ENCODE results near the gene LAMB3. TPM values are rescaled to one million over a fixed set of nuclear protein-coding genes. Genes with fewer than 3 reads are reported as not detected.

LAMB3 gene
- total and polyA plus RNA-seq, 4 donors, result 14.6 to 121 (median 68.6) TPM

DNA sequence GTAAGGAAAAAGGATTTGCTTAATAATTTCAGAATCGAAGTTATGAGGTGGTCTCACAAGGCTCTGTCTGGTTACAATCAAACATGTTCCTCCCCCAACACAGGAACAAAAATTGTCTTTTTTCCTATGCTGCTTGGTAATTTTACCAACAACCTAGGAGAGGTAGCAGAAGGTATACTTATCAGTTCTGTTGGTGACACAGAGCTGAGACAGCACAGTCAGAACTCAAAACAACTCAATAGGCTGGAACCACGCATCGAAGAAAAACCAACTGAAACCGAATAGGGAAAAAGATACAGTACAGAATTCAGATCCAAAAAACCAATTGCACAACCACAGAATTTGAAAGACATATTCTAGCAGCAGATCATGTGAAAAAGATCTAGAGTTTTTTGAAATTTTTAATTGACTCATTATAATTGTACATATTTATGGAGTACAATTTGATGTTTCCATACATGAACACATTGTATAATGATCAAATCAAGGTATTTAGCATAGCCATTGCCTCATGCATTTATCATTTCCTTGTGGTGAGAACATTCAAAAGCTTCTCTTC is 26.8 kb upstream of the LAMB3 start:
- Histone ChIP-seq H3K27me3 (ENCODE audit: control insufficient read depth in 3 of 3, insufficient read depth in 3 of 3, low read length in 2 of 3) (no peaks in the 10 kb centered on the region), H3K4me3 (no peak overlapping the region), H3K9me3 (ENCODE audit: control insufficient read depth in 4 of 4, insufficient read depth in 3 of 4, low read length in 3 of 4) (no peaks in the 10 kb centered on the region), H3K36me3 (ENCODE audit: control insufficient read depth in 4 of 4, insufficient read depth in 4 of 4, low read length in 4 of 4) (peaks cover 0 to 3% (median 1%) of the 10 kb centered on the region in 4 donors), H3K27ac (ENCODE audit: low read depth in 1 of 2, low read length in 1 of 2) (no peak overlapping the region), H3K4me1 (ENCODE audit: control insufficient read depth in 5 of 5, insufficient read depth in 5 of 5, low read length in 5 of 5) (peaks cover 7 to 25% (median 12%) of the 10 kb centered on the region in 5 donors), H3K9ac (ENCODE audit: insufficient read depth in 1 of 2, low read length in 2 of 2) (no peak overlapping the region)
- 86 to 89% methylated on average over 4 of the region's 4 CpGs for WGBS, 2 donors
- DNase-seq (no peak), ATAC-seq (ENCODE audit: insufficient read depth, low FRiP score) (no peak)
- TF ChIP-seq, protein P1, sequence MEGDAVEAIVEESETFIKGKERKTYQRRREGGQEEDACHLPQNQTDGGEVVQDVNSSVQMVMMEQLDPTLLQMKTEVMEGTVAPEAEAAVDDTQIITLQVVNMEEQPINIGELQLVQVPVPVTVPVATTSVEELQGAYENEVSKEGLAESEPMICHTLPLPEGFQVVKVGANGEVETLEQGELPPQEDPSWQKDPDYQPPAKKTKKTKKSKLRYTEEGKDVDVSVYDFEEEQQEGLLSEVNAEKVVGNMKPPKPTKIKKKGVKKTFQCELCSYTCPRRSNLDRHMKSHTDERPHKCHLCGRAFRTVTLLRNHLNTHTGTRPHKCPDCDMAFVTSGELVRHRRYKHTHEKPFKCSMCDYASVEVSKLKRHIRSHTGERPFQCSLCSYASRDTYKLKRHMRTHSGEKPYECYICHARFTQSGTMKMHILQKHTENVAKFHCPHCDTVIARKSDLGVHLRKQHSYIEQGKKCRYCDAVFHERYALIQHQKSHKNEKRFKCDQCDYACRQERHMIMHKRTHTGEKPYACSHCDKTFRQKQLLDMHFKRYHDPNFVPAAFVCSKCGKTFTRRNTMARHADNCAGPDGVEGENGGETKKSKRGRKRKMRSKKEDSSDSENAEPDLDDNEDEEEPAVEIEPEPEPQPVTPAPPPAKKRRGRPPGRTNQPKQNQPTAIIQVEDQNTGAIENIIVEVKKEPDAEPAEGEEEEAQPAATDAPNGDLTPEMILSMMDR (IDR thresholded peaks at IDR 0.05; ENCODE audit: control extremely low read depth, extremely low read depth), result no peak

DNA sequence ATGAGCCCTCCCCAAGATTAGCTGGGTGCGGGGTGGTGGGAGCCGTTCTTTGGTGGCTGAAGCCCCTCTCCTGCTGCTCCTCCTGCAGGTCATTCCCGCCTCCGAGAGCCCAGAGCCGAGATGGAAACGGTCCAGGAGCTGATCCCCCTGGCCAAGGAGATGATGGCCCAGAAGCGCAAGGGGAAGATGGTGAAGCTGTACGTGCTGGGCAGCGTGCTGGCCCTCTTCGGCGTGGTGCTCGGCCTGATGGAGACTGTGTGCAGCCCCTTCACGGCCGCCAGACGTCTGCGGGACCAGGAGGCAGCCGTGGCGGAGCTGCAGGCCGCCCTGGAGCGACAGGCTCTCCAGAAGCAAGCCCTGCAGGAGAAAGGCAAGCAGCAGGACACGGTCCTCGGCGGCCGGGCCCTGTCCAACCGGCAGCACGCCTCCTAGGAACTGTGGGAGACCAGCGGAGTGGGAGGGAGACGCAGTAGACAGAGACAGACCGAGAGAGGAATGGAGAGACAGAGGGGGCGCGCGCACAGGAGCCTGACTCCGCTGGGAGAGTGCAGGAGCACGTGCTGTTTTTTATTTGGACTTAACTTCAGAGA is 23.4 kb upstream of the LAMB3 start:
- Histone ChIP-seq H3K27ac (ENCODE audit: low read depth in 1 of 2, low read length in 1 of 2) (peak overlapping the region; percentile 62 to 79), H3K4me1 (ENCODE audit: control insufficient read depth in 5 of 5, insufficient read depth in 5 of 5, low read length in 5 of 5) (peaks cover 8 to 33% (median 15%) of the 10 kb centered on the region in 5 donors), H3K27me3 (ENCODE audit: control insufficient read depth in 3 of 3, insufficient read depth in 3 of 3, low read length in 2 of 3) (no peaks in the 10 kb centered on the region), H3K9me3 (ENCODE audit: control insufficient read depth in 4 of 4, insufficient read depth in 3 of 4, low read length in 3 of 4) (peaks cover 0 to under 1% (median 0%) of the 10 kb centered on the region in 4 donors), H3K9ac (ENCODE audit: insufficient read depth in 1 of 2, low read length in 2 of 2) (peak overlapping the region; percentile 42 to 79), H3K4me3 (peak overlapping the region; percentile 44), H3K36me3 (ENCODE audit: control insufficient read depth in 4 of 4, insufficient read depth in 4 of 4, low read length in 4 of 4) (peaks cover 0 to 3% (median 1%) of the 10 kb centered on the region in 4 donors)
- peak; percentile 4 for ATAC-seq (ENCODE audit: insufficient read depth, low FRiP score)
- WGBS, 2 donors, result 2 to 5% methylated on average over 34 of the region's 34 CpGs
- TF ChIP-seq, protein P1 (IDR thresholded peaks at IDR 0.05; ENCODE audit: control extremely low read depth, extremely low read depth), result no peak
- DNase-seq, result peak; percentile 60 to 84 (median 83)

DNA sequence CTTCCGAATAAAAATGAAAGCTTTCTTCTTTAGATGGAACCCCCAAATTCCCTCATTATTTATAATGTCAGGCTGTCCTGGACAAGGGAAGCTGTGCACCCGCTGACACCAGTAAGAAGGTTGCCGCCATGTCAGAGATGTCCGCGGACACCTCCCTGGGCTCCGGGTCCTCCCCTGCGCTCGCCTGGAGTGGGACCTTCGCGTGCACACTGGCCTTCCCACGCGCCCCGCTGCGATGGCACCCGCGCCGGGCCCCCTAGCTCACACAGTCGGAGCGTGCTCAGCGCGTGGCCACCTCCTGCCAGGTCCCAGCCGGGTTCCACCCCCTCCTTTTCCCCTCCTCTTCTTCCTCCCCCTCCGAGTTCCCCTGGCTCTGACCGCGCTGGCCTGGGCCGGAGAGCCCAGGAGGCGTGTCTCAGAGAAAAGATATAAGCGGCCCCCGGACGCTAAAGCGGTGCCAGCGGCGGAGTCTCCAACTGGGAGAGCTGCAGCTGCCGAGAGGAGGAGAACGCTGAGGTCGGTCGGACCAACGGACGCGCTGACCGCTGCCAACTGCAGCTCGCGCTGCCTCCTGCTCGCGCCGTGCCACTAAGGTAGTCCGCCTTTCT is 22.8 kb upstream of the LAMB3 start, which contains the start of gene G0S2:
Gene G0S2 (plus strand): TSS at position 456 of the 608 bp plus-strand sequence. CDS start 273 bp downstream, outside the sequence.
- peaks cover 8 to 33% (median 15%) of the 10 kb centered on the region in 5 donors for H3K4me1 ChIP-seq (ENCODE audit: control insufficient read depth in 5 of 5, insufficient read depth in 5 of 5, low read length in 5 of 5)
- H3K27ac ChIP-seq (ENCODE audit: low read depth in 1 of 2, low read length in 1 of 2), result peak within 1 kb of the TSS; percentile 62 to 79
- peak within 1 kb of the TSS; percentile 44 for H3K4me3 ChIP-seq
- DNase-seq (peak; percentile 90 to 95 (median 93)), ATAC-seq (ENCODE audit: insufficient read depth, low FRiP score) (peak; percentile 71)
- TF ChIP-seq, protein P1 (IDR thresholded peaks at IDR 0.05; ENCODE audit: control extremely low read depth, extremely low read depth), result no peak
- peak within 1 kb of the TSS; percentile 42 to 79 for H3K9ac ChIP-seq (ENCODE audit: insufficient read depth in 1 of 2, low read length in 2 of 2)
- H3K27me3 ChIP-seq (ENCODE audit: control insufficient read depth in 3 of 3, insufficient read depth in 3 of 3, low read length in 2 of 3), result no peaks in the 10 kb centered on the region
- peaks cover 0 to 3% (median 1%) of the 10 kb centered on the region in 4 donors for H3K36me3 ChIP-seq (ENCODE audit: control insufficient read depth in 4 of 4, insufficient read depth in 4 of 4, low read length in 4 of 4)
- 2 to 4% methylated on average over 43 to 47 of the region's 47 CpGs for WGBS, 2 donors
- H3K9me3 ChIP-seq (ENCODE audit: control insufficient read depth in 4 of 4, insufficient read depth in 3 of 4, low read length in 3 of 4), result peaks cover 0 to 3% (median 0%) of the 10 kb centered on the region in 4 donors
